ENCODE data around the gene ARMC12. TPM values are rescaled to one million over a fixed set of nuclear protein-coding genes. Genes with fewer than 3 reads are reported as not detected.

ARMC12 gene
- total RNA-seq, 2 donors from 2014 or later, result 0.57 to 0.93 TPM

- DNase-seq, result no peak
- Histone ChIP-seq H3K4me1 (ENCODE audit: control insufficient read depth, insufficient read depth, low read length) (no peaks in the 10 kb centered on the region), H3K9me3 (ENCODE audit: control insufficient read depth, low read length) (no peaks in the 10 kb centered on the region), H3K27ac (ENCODE audit: low read depth, low read length) (no peak overlapping the region), H3K27me3 (ENCODE audit: control insufficient read depth, insufficient read depth, low read length, poor library complexity, severe bottlenecking) (no peaks in the 10 kb centered on the region), H3K4me3 (ENCODE audit: low read length) (no peak overlapping the region), H3K9ac (ENCODE audit: extremely low read depth, low read length, poor library complexity, severe bottlenecking) (no peak overlapping the region), H3K36me3 (ENCODE audit: control insufficient read depth, insufficient read depth, low read length) (no peaks in the 10 kb centered on the region)
- TF ChIP-seq CTCF (conservative IDR thresholded peaks at IDR 0.05), result no peak
- H3K4me3 Mint-ChIP-seq, result no peak overlapping the region
- H3K9me3 Mint-ChIP-seq, result no peaks in the 10 kb centered on the region
- WGBS, 2 experiments (ENCODE audit: insufficient coverage in 1 of 2, insufficient read length in 1 of 2), result 93 to 100% methylated on average over 3 of the region's 3 CpGs
- no peaks in the 10 kb centered on the region for H3K36me3 Mint-ChIP-seq (ENCODE audit: low read depth)
- no peak overlapping the region for H3K27ac Mint-ChIP-seq
- H3K27me3 Mint-ChIP-seq (ENCODE audit: insufficient read depth), result no peaks in the 10 kb centered on the region
- peaks cover 16% of the 10 kb centered on the region for H3K4me1 Mint-ChIP-seq
These were observed 22.6 kb downstream of the ARMC12 start for GRCh38 chr6:35759426-35759825.

GRCh38 chr6:35765739-35766138, 28.9 kb downstream of the ARMC12 start:
- Histone ChIP-seq H3K27ac (ENCODE audit: low read depth, low read length) (no peak overlapping the region), H3K9me3 (ENCODE audit: control insufficient read depth, low read length) (no peaks in the 10 kb centered on the region), H3K9ac (ENCODE audit: extremely low read depth, low read length, poor library complexity, severe bottlenecking) (no peak overlapping the region), H3K4me1 (ENCODE audit: control insufficient read depth, insufficient read depth, low read length) (no peaks in the 10 kb centered on the region), H3K36me3 (ENCODE audit: control insufficient read depth, insufficient read depth, low read length) (no peaks in the 10 kb centered on the region), H3K27me3 (ENCODE audit: control insufficient read depth, insufficient read depth, low read length, poor library complexity, severe bottlenecking) (no peaks in the 10 kb centered on the region), H3K4me3 (ENCODE audit: low read length) (no peak overlapping the region)
- TF ChIP-seq CTCF (conservative IDR thresholded peaks at IDR 0.05), result no peak
- H3K9me3 Mint-ChIP-seq, result no peaks in the 10 kb centered on the region
- 90 to 94% methylated on average over 22 to 23 of the region's 23 CpGs for WGBS, 2 experiments (ENCODE audit: insufficient coverage in 1 of 2, insufficient read length in 1 of 2)
- DNase-seq, result no peak
- H3K4me3 Mint-ChIP-seq, result no peak overlapping the region
- H3K4me1 Mint-ChIP-seq, result peaks cover 22% of the 10 kb centered on the region
- H3K36me3 Mint-ChIP-seq (ENCODE audit: low read depth), result no peaks in the 10 kb centered on the region
- no peak overlapping the region for H3K27ac Mint-ChIP-seq
- H3K27me3 Mint-ChIP-seq (ENCODE audit: insufficient read depth), result peaks cover 8% of the 10 kb centered on the region

GRCh38 chr6:35769211-35769610, 32.4 kb downstream of the ARMC12 start:
- Mint-ChIP-seq H3K27me3 (ENCODE audit: insufficient read depth) (peaks cover 8% of the 10 kb centered on the region), H3K27ac (no peak overlapping the region), H3K4me3 (no peak overlapping the region), H3K4me1 (peaks cover 18% of the 10 kb centered on the region), H3K9me3 (no peaks in the 10 kb centered on the region), H3K36me3 (ENCODE audit: low read depth) (no peaks in the 10 kb centered on the region)
- H3K36me3 ChIP-seq (ENCODE audit: control insufficient read depth, insufficient read depth, low read length), result no peaks in the 10 kb centered on the region
- H3K4me3 ChIP-seq (ENCODE audit: low read length), result no peak overlapping the region
- DNase-seq, result no peak
- no peak for TF ChIP-seq CTCF (conservative IDR thresholded peaks at IDR 0.05)
- H3K9me3 ChIP-seq (ENCODE audit: control insufficient read depth, low read length), result no peaks in the 10 kb centered on the region
- WGBS, 2 experiments (ENCODE audit: insufficient coverage in 1 of 2, insufficient read length in 1 of 2), result 87 to 92% methylated on average over 3 to 4 of the region's 4 CpGs
- H3K27ac ChIP-seq (ENCODE audit: low read depth, low read length), result no peak overlapping the region
- no peaks in the 10 kb centered on the region for H3K4me1 ChIP-seq (ENCODE audit: control insufficient read depth, insufficient read depth, low read length)
- no peak overlapping the region for H3K9ac ChIP-seq (ENCODE audit: extremely low read depth, low read length, poor library complexity, severe bottlenecking)
- H3K27me3 ChIP-seq (ENCODE audit: control insufficient read depth, insufficient read depth, low read length, poor library complexity, severe bottlenecking), result no peaks in the 10 kb centered on the region

Measured in endodermal cell (in vitro differentiated cells).